T follicular helper cell (primary cell): ENCODE measurements around the gene TXNIP.

Experiments
- DNase-seq: peaks from one replicate; pipeline ENCODE4 v3.0.0-alpha.2; 2020; ENCODE audit warnings: low read depth

The TXNIP gene

GRCh38 chr1:146012703-146013558 is 16.6 kb upstream of the TXNIP start:
- DNase-seq, result peak; percentile 55

- no peak for DNase-seq
Measured at GRCh38 chr1:146010126-146010738, 13.9 kb upstream of the TXNIP start.

GRCh38 chr1:146007489-146008133 is 11.2 kb upstream of the TXNIP start:
- DNase-seq, result no peak

GRCh38 chr1:146001709-146002108 is 5.3 kb upstream of the TXNIP start:
- no peak for DNase-seq

GRCh38 chr1:145999321-146000024 is 3.1 kb upstream of the TXNIP start:
- no peak for DNase-seq

- no peak for DNase-seq
Measured at GRCh38 chr1:145997718-145998023, 1.3 kb upstream of the TXNIP start.

- peak; percentile 50 for DNase-seq
Measured at GRCh38 chr1:145997016-145997717, 788 bp upstream of the TXNIP start.

- no peak for DNase-seq
Measured at GRCh38 chr1:145995964-145996432, 381 bp downstream of the TXNIP start.

- DNase-seq, result no peak
Measured at GRCh38 chr1:145995148-145995881, 1.1 kb downstream of the TXNIP start.

- no peak for DNase-seq
Measured at GRCh38 chr1:145994391-145995120, 1.8 kb downstream of the TXNIP start.

GRCh38 chr1:145993618-145994390 is 2.6 kb downstream of the TXNIP start:
- DNase-seq, result no peak

- no peak for DNase-seq
Measured at GRCh38 chr1:145992958-145993617, 3.3 kb downstream of the TXNIP start.

- DNase-seq, result no peak
Measured at GRCh38 chr1:145992502-145992936, 3.9 kb downstream of the TXNIP start.

- DNase-seq, result no peak
Measured at GRCh38 chr1:145991735-145992412, 4.5 kb downstream of the TXNIP start.

GRCh38 chr1:145990249-145990855 is 6.0 kb downstream of the TXNIP start:
- no peak for DNase-seq

GRCh38 chr1:145988773-145989172 is 7.6 kb downstream of the TXNIP start:
- no peak for DNase-seq

GRCh38 chr1:145987926-145988325 is 8.5 kb downstream of the TXNIP start:
- no peak for DNase-seq

GRCh38 chr1:145986551-145986950 is 9.8 kb downstream of the TXNIP start:
- DNase-seq, result no peak
